ENCODE results near the gene PROK1. TPM values are rescaled to one million over a fixed set of nuclear protein-coding genes. Genes with fewer than 3 reads are reported as not detected.

The PROK1 gene
- total RNA-seq, 1 donor from 2014 or later, result 0.69 TPM

- Mint-ChIP-seq H3K27ac (no peak overlapping the region), H3K27me3 (ENCODE audit: low read depth) (no peaks in the 10 kb centered on the region), H3K4me3 (no peak overlapping the region)
Observed at GRCh38 chr1:110493059-110493699, 42.2 kb downstream of the PROK1 start.

GRCh38 chr1:110494036-110494435 lies 43.1 kb downstream of the PROK1 start:
- no peak overlapping the region for H3K27ac Mint-ChIP-seq
- no peaks in the 10 kb centered on the region for H3K36me3 Mint-ChIP-seq
- no peak for TF ChIP-seq CTCF (IDR thresholded peaks at IDR 0.05; ENCODE audit: unreplicated experiment)
- peaks cover 8% of the 10 kb centered on the region for H3K4me1 Mint-ChIP-seq
- H3K4me3 Mint-ChIP-seq, result no peak overlapping the region
- no peaks in the 10 kb centered on the region for H3K9me3 Mint-ChIP-seq
- DNase-seq (ENCODE audit: low spot score in 2 of 2, unreplicated experiment in 2 of 2), result no peak
- H3K27me3 Mint-ChIP-seq (ENCODE audit: low read depth), result no peaks in the 10 kb centered on the region

More at GRCh38 chr1:110493059-110493699, 42.2 kb downstream of the PROK1 start:
- no peak for TF ChIP-seq CTCF (IDR thresholded peaks at IDR 0.05; ENCODE audit: unreplicated experiment)
- Mint-ChIP-seq H3K36me3 (no peaks in the 10 kb centered on the region), H3K9me3 (no peaks in the 10 kb centered on the region), H3K4me1 (peaks cover 8% of the 10 kb centered on the region)
- DNase-seq (ENCODE audit: low spot score in 2 of 2, unreplicated experiment in 2 of 2), result no peak

GRCh38 chr1:110494522-110495406 lies 43.8 kb downstream of the PROK1 start:
- Mint-ChIP-seq H3K36me3 (no peaks in the 10 kb centered on the region), H3K4me1 (peaks cover 8% of the 10 kb centered on the region), H3K27me3 (ENCODE audit: low read depth) (no peaks in the 10 kb centered on the region), H3K9me3 (no peaks in the 10 kb centered on the region), H3K4me3 (no peak overlapping the region), H3K27ac (no peak overlapping the region)
- no peak for DNase-seq (ENCODE audit: low spot score in 2 of 2, unreplicated experiment in 2 of 2)
- no peak for TF ChIP-seq CTCF (IDR thresholded peaks at IDR 0.05; ENCODE audit: unreplicated experiment)

GRCh38 chr1:110495926-110496600 lies 45.1 kb downstream of the PROK1 start:
- Mint-ChIP-seq H3K27me3 (ENCODE audit: low read depth) (no peaks in the 10 kb centered on the region), H3K27ac (no peak overlapping the region), H3K4me1 (peaks cover 8% of the 10 kb centered on the region), H3K36me3 (no peaks in the 10 kb centered on the region), H3K9me3 (no peaks in the 10 kb centered on the region), H3K4me3 (no peak overlapping the region)
- peak; percentile 75 for TF ChIP-seq CTCF (IDR thresholded peaks at IDR 0.05; ENCODE audit: unreplicated experiment)
- peak; percentile 66 to 89 for DNase-seq (ENCODE audit: low spot score in 2 of 2, unreplicated experiment in 2 of 2)

- Mint-ChIP-seq H3K36me3 (no peaks in the 10 kb centered on the region), H3K4me1 (peaks cover 8% of the 10 kb centered on the region), H3K27me3 (ENCODE audit: low read depth) (peaks cover 15% of the 10 kb centered on the region)
Observed at GRCh38 chr1:110498270-110498669, 47.3 kb downstream of the PROK1 start.

More at GRCh38 chr1:110498270-110498669, 47.3 kb downstream of the PROK1 start:
- no peaks in the 10 kb centered on the region for H3K9me3 Mint-ChIP-seq
- no peak for TF ChIP-seq CTCF (IDR thresholded peaks at IDR 0.05; ENCODE audit: unreplicated experiment)
- no peak for DNase-seq (ENCODE audit: low spot score in 2 of 2, unreplicated experiment in 2 of 2)
- no peak overlapping the region for H3K27ac Mint-ChIP-seq
- no peak overlapping the region for H3K4me3 Mint-ChIP-seq

Data from mesothelial cell of epicardium (in vitro differentiated cells).